MM.1S (cell line): ENCODE results near the gene IL10.

Experiments
- DNase-seq: peaks from one replicate; pipeline ENCODE4 v3.0.0-alpha.2; 2015
- H2AFZ ChIP-seq: fragments of 300-600 bp; sonication (generic); 2 replicates; pipeline ENCODE4 v1.6.0; 2016; ENCODE audit warnings: antibody characterized with exemption, low read length
- H3F3A ChIP-seq: fragments of 300-600 bp; sonication (generic); 2 replicates; pipeline ENCODE4 v1.6.1; 2016; ENCODE audit warnings: mild to moderate bottlenecking, antibody characterized with exemption, low read length, moderate library complexity, mixed read lengths; ENCODE audit not compliant: insufficient read depth
- H3K27ac ChIP-seq: fragments of 300-600 bp; sonication (generic); 2 replicates; pipeline ENCODE4 v1.5.1; 2016; ENCODE audit warnings: mild to moderate bottlenecking, low read length
- H3K27me3 ChIP-seq: fragments of 300-600 bp; sonication (generic); replicated peaks from 2 replicates; pipeline ENCODE4 v1.6.0; 2016; ENCODE audit warnings: low read length; ENCODE audit not compliant: insufficient read depth
- H3K36me3 ChIP-seq: fragments of 300-600 bp; sonication (generic); replicated peaks from 2 replicates; pipeline ENCODE4 v1.6.1; 2016; ENCODE audit warnings: mild to moderate bottlenecking, low read length, mixed read lengths; ENCODE audit not compliant: insufficient read depth
- H3K4me1 ChIP-seq: fragments of 300-600 bp; sonication (generic); 2 replicates; pipeline ENCODE4 v1.6.1; 2016; ENCODE audit warnings: low read length, mixed read lengths
- H3K4me2 ChIP-seq: fragments of 300-600 bp; sonication (generic); 2 replicates; pipeline ENCODE4 v1.6.0; 2016; ENCODE audit warnings: low read depth, low read length
- H3K4me3 ChIP-seq: fragments of 300-600 bp; sonication (generic); 2 replicates; pipeline ENCODE4 v1.5.1; 2016; ENCODE audit warnings: low read length, mixed read lengths
- H3K79me2 ChIP-seq: fragments of 300-600 bp; sonication (generic); 2 replicates; pipeline ENCODE4 v1.6.1; 2016; ENCODE audit warnings: mixed run types, low read length, mixed read lengths
- H3K9ac ChIP-seq: fragments of 300-600 bp; sonication (generic); 2 replicates; pipeline ENCODE4 v1.6.1; 2016; ENCODE audit warnings: low read length, mixed read lengths
- H3K9me2 ChIP-seq: fragments of 300-600 bp; sonication (generic); replicated peaks from 2 replicates; pipeline ENCODE4 v1.6.1; 2016; ENCODE audit warnings: mild to moderate bottlenecking, low read length, mixed read lengths; ENCODE audit not compliant: insufficient read depth
- H3K9me3 ChIP-seq: fragments of 300-600 bp; sonication (generic); replicated peaks from 2 replicates; pipeline ENCODE4 v1.6.1; 2016; ENCODE audit warnings: mild to moderate bottlenecking, low read length, mixed read lengths; ENCODE audit not compliant: insufficient read depth
- H4K20me1 ChIP-seq: fragments of 300-600 bp; sonication (generic); 2 replicates; pipeline ENCODE4 v1.6.1; 2016; ENCODE audit warnings: mild to moderate bottlenecking, low read length, moderate library complexity, mixed read lengths; ENCODE audit not compliant: insufficient read depth
- EZH2 ChIP-seq: fragments of 300-600 bp; sonication (generic); optimal IDR thresholded peaks from 2 replicates; pipeline ENCODE3; 2017; ENCODE audit warnings: low read depth, mild to moderate bottlenecking, antibody characterized with exemption, low read length, mixed read lengths
- EZH2phosphoT487 ChIP-seq: fragments of 300-600 bp; sonication (generic); IDR thresholded peaks from 2 replicates; pipeline ENCODE4 v1.6.1; 2018; ENCODE audit warnings: antibody characterized with exemption, low read length
- TF ChIP-seq, protein P1 (sequence below): fragments of 300-600 bp; sonication (generic); IDR thresholded peaks from 2 replicates; pipeline ENCODE4 v1.5.1; 2016; ENCODE audit warnings: antibody characterized with exemption, low read length, mixed read lengths

The IL10 gene

GRCh38 chr1:206808615-206809014 is 36.3 kb upstream of the IL10 start:
- H3K4me3 ChIP-seq, result no peak overlapping the region
- no peaks in the 10 kb centered on the region for H3K9me2 ChIP-seq
- H4K20me1 ChIP-seq, result no peaks in the 10 kb centered on the region
- TF ChIP-seq, protein P1, sequence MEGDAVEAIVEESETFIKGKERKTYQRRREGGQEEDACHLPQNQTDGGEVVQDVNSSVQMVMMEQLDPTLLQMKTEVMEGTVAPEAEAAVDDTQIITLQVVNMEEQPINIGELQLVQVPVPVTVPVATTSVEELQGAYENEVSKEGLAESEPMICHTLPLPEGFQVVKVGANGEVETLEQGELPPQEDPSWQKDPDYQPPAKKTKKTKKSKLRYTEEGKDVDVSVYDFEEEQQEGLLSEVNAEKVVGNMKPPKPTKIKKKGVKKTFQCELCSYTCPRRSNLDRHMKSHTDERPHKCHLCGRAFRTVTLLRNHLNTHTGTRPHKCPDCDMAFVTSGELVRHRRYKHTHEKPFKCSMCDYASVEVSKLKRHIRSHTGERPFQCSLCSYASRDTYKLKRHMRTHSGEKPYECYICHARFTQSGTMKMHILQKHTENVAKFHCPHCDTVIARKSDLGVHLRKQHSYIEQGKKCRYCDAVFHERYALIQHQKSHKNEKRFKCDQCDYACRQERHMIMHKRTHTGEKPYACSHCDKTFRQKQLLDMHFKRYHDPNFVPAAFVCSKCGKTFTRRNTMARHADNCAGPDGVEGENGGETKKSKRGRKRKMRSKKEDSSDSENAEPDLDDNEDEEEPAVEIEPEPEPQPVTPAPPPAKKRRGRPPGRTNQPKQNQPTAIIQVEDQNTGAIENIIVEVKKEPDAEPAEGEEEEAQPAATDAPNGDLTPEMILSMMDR, result peak; percentile 88
- TF ChIP-seq EZH2phosphoT487, result no peak
- no peaks in the 10 kb centered on the region for H3K9me3 ChIP-seq
- no peak overlapping the region for H2AFZ ChIP-seq
- H3K79me2 ChIP-seq, result no peaks in the 10 kb centered on the region
- no peak overlapping the region for H3K27ac ChIP-seq
- H3K4me2 ChIP-seq, result no peak overlapping the region
- DNase-seq, result peak; percentile 82
- H3K27me3 ChIP-seq, result no peaks in the 10 kb centered on the region
- peaks cover 3% of the 10 kb centered on the region for H3F3A ChIP-seq
- H3K4me1 ChIP-seq, result peaks cover 41% of the 10 kb centered on the region
- H3K36me3 ChIP-seq, result no peaks in the 10 kb centered on the region
- H3K9ac ChIP-seq, result no peak overlapping the region

DNA sequence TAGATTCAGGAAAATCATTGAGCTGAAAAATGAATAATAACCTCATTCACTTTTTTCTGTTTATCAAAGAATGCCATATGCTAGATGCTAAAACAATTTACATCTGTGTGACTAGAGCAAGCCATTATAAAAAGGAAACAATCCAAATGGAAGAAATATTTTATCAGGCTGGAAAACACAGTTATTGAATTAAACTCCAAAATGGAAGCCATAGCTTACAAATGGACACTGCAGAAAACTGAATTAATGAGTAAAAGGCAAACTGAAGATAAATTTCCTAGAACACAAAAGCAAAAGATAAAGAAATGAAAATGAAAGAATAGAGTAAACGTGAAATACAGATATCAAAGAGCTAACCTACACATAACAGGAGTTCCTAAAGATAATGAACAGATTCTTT is 33.1 kb upstream of the IL10 start:
- no peak overlapping the region for H3K4me2 ChIP-seq
- H3K9ac ChIP-seq, result no peak overlapping the region
- no peaks in the 10 kb centered on the region for H3K9me3 ChIP-seq
- no peaks in the 10 kb centered on the region for H3K36me3 ChIP-seq
- no peaks in the 10 kb centered on the region for H3K27me3 ChIP-seq
- no peak overlapping the region for H2AFZ ChIP-seq
- peaks cover 47% of the 10 kb centered on the region for H3K4me1 ChIP-seq
- no peak overlapping the region for H3K4me3 ChIP-seq
- no peaks in the 10 kb centered on the region for H3K79me2 ChIP-seq
- DNase-seq, result no peak
- TF ChIP-seq, protein P1, result no peak
- TF ChIP-seq EZH2phosphoT487 (no peak), EZH2 (no peak)
- H4K20me1 ChIP-seq, result no peaks in the 10 kb centered on the region
- peaks cover 5% of the 10 kb centered on the region for H3F3A ChIP-seq
- no peaks in the 10 kb centered on the region for H3K9me2 ChIP-seq
- no peak overlapping the region for H3K27ac ChIP-seq

- peak overlapping the region; percentile 56 for H3K9ac ChIP-seq
- H3K4me2 ChIP-seq, result no peak overlapping the region
- no peak overlapping the region for H2AFZ ChIP-seq
- H3F3A ChIP-seq, result peaks cover 5% of the 10 kb centered on the region
- no peak overlapping the region for H3K4me3 ChIP-seq
- H3K36me3 ChIP-seq, result no peaks in the 10 kb centered on the region
- no peaks in the 10 kb centered on the region for H3K9me2 ChIP-seq
- no peaks in the 10 kb centered on the region for H3K79me2 ChIP-seq
- no peaks in the 10 kb centered on the region for H4K20me1 ChIP-seq
- no peak for DNase-seq
- peak overlapping the region; percentile 89 for H3K27ac ChIP-seq
- H3K9me3 ChIP-seq, result no peaks in the 10 kb centered on the region
- TF ChIP-seq EZH2phosphoT487, result no peak
- TF ChIP-seq EZH2, result no peak
- TF ChIP-seq, protein P1, result no peak
- peaks cover 41% of the 10 kb centered on the region for H3K4me1 ChIP-seq
- H3K27me3 ChIP-seq, result no peaks in the 10 kb centered on the region
Observed at GRCh38 chr1:206804156-206804737, 32.0 kb upstream of the IL10 start.
